Endodermal cell (in vitro differentiated cells): ENCODE measurements around the gene AKAP13. TPM values are rescaled to one million over a fixed set of nuclear protein-coding genes. Genes with fewer than 3 reads are reported as not detected.
"Not testable (repeated sequence)": the region's sequence is repeated elsewhere in the genome, so short reads cannot be mapped to it uniquely, and the experiment has no call there.

Source experiments
- DNase-seq: peaks from one replicate; pipeline ENCODE4 v3.0.0-alpha.2; 2017
- H3K27ac ChIP-seq: 2 replicates; pipeline ENCODE4 v1.5.1; 2013; ENCODE audit warnings: mild to moderate bottlenecking, low read depth, low read length, moderate library complexity
- H3K27me3 ChIP-seq: 2 replicates; pipeline ENCODE4 v1.6.1; 2013; ENCODE audit warnings: mild to moderate bottlenecking, low read length, moderate library complexity; ENCODE audit not compliant: insufficient read depth, control insufficient read depth, poor library complexity, severe bottlenecking
- H3K36me3 ChIP-seq: 2 replicates; pipeline ENCODE4 v1.7.0; 2013; ENCODE audit warnings: mild to moderate bottlenecking, low read length, moderate library complexity; ENCODE audit not compliant: control insufficient read depth, insufficient read depth
- H3K4me1 ChIP-seq: one replicate; pipeline ENCODE4 v1.7.0; 2013; ENCODE audit warnings: low read length; ENCODE audit not compliant: control insufficient read depth, insufficient read depth
- H3K4me3 ChIP-seq: 2 replicates; pipeline ENCODE4 v1.5.1; 2013; ENCODE audit warnings: mild to moderate bottlenecking, low read length, moderate library complexity
- H3K9ac ChIP-seq: 2 replicates; pipeline ENCODE4 v1.6.1; 2013; ENCODE audit warnings: mild to moderate bottlenecking, low read length, moderate library complexity; ENCODE audit not compliant: poor library complexity, severe bottlenecking; ENCODE audit errors: extremely low read depth
- H3K9me3 ChIP-seq: 2 replicates; pipeline ENCODE4 v1.6.1; 2013; ENCODE audit warnings: mild to moderate bottlenecking, low read length, moderate library complexity; ENCODE audit not compliant: control insufficient read depth
- H3K27ac Mint-ChIP-seq: 2 replicates; pipeline ENCODE4 v1.8.0; 2020; ENCODE audit warnings: mixed read lengths
- H3K27me3 Mint-ChIP-seq: 2 replicates; pipeline ENCODE4 v1.8.0; 2021; ENCODE audit warnings: mild to moderate bottlenecking, mixed read lengths; ENCODE audit not compliant: insufficient read depth
- H3K36me3 Mint-ChIP-seq: 2 replicates; pipeline ENCODE4 v1.8.0; 2020; ENCODE audit warnings: low read depth, mixed read lengths
- H3K4me1 Mint-ChIP-seq: 2 replicates; pipeline ENCODE4 v1.8.0; 2020; ENCODE audit warnings: mixed read lengths
- H3K4me3 Mint-ChIP-seq: 2 replicates; pipeline ENCODE4 v1.8.0; 2020; ENCODE audit warnings: mild to moderate bottlenecking, moderate library complexity, mixed read lengths
- H3K9me3 Mint-ChIP-seq: 2 replicates; pipeline ENCODE4 v1.8.0; 2020; ENCODE audit warnings: mild to moderate bottlenecking, mixed read lengths
- CTCF ChIP-seq: fragments of 200-600 bp; sonication (generic); conservative IDR thresholded peaks from 2 replicates; pipeline ENCODE4 v1.5.0; 2021; ENCODE audit warnings: antibody characterized with exemption, mild to moderate bottlenecking
- WGBS, 2 experiments: methylation state at CpG; one replicate each; pipeline versions ENCODE4 v1.1.5 to v1.1.7; 2013; ENCODE audit warnings: missing lambda C conversion rate in 2 of 2, mixed read lengths in 1 of 2; ENCODE audit not compliant: insufficient coverage in 1 of 2, insufficient read length in 1 of 2; 5-methylcytosine and 5-hydroxymethylcytosine counted together
- total RNA-seq, 2 donors: library from RNA; stranded (reverse); fragmentation: NEBNext Ultra II Directional in 1 of 2; extraction: Animal tissue kit (Norgen Biotek cat#: 25700) in 1 of 2; gene quantifications; 2 replicates in 1 of 2; 3 replicates in 1 of 2; pipeline ENCODE4 v1.2.1, GENCODE V29; 2021

AKAP13 gene
- total RNA-seq, 2 donors from 2014 or later, result 115 to 131 TPM

GRCh38 chr15:85350395-85350794 is 30.0 kb upstream of the AKAP13 start:
- Histone ChIP-seq H3K27me3 (no peaks in the 10 kb centered on the region), H3K36me3 (no peaks in the 10 kb centered on the region), H3K9ac (no peak overlapping the region), H3K4me3 (no peak overlapping the region), H3K27ac (no peak overlapping the region), H3K9me3 (peaks cover 4% of the 10 kb centered on the region), H3K4me1 (peaks cover 10% of the 10 kb centered on the region)
- Mint-ChIP-seq H3K4me3 (no peak overlapping the region), H3K9me3 (no peaks in the 10 kb centered on the region), H3K27me3 (no peaks in the 10 kb centered on the region), H3K27ac (no peak overlapping the region), H3K36me3 (no peaks in the 10 kb centered on the region), H3K4me1 (peaks cover 22% of the 10 kb centered on the region)
- TF ChIP-seq CTCF, result no peak
- no peak for DNase-seq
- 72 to 90% methylated on average over 2 to 3 of the region's 3 CpGs for WGBS, 2 experiments

- H3K4me3 ChIP-seq, H3K9me3 ChIP-seq, H3K4me3 Mint-ChIP-seq, H3K36me3 Mint-ChIP-seq, H3K9me3 Mint-ChIP-seq, DNase-seq, H3K36me3 ChIP-seq, H3K27ac ChIP-seq, H3K27me3 Mint-ChIP-seq, H3K9ac ChIP-seq, H3K27me3 ChIP-seq, H3K27ac Mint-ChIP-seq: not testable (repeated sequence)
- peaks cover 10% of the 10 kb centered on the region for H3K4me1 ChIP-seq
- peaks cover 19% of the 10 kb centered on the region for H3K4me1 Mint-ChIP-seq
- WGBS, 2 experiments, result 86 to 91% methylated on average over 7 to 8 of the region's 8 CpGs
Measured at GRCh38 chr15:85351501-85351900, 28.9 kb upstream of the AKAP13 start.

- 92 to 97% methylated on average over 2 to 4 of the region's 4 CpGs for WGBS, 2 experiments
- no peak for DNase-seq
- H3K27me3 ChIP-seq, result no peaks in the 10 kb centered on the region
- peaks cover 4% of the 10 kb centered on the region for H3K9me3 ChIP-seq
- no peak overlapping the region for H3K9ac ChIP-seq
- no peaks in the 10 kb centered on the region for H3K27me3 Mint-ChIP-seq
- H3K4me3 ChIP-seq, result no peak overlapping the region
- H3K4me3 Mint-ChIP-seq, result no peak overlapping the region
- no peaks in the 10 kb centered on the region for H3K36me3 Mint-ChIP-seq
- no peak for TF ChIP-seq CTCF
- no peaks in the 10 kb centered on the region for H3K36me3 ChIP-seq
- H3K4me1 ChIP-seq, result peaks cover 14% of the 10 kb centered on the region
- no peak overlapping the region for H3K27ac Mint-ChIP-seq
- H3K9me3 Mint-ChIP-seq, result no peaks in the 10 kb centered on the region
- no peak overlapping the region for H3K27ac ChIP-seq
- H3K4me1 Mint-ChIP-seq, result peaks cover 17% of the 10 kb centered on the region
Measured at GRCh38 chr15:85351965-85352364, 28.4 kb upstream of the AKAP13 start.

GRCh38 chr15:85353516-85353915 is 26.9 kb upstream of the AKAP13 start:
- Mint-ChIP-seq H3K4me3 (no peak overlapping the region), H3K36me3 (no peaks in the 10 kb centered on the region), H3K27me3 (no peaks in the 10 kb centered on the region), H3K4me1 (peaks cover 5% of the 10 kb centered on the region), H3K9me3 (no peaks in the 10 kb centered on the region), H3K27ac (no peak overlapping the region)
- Histone ChIP-seq H3K9me3 (peaks cover 4% of the 10 kb centered on the region), H3K9ac (no peak overlapping the region), H3K36me3 (no peaks in the 10 kb centered on the region), H3K27me3 (no peaks in the 10 kb centered on the region), H3K4me1 (peaks cover 7% of the 10 kb centered on the region), H3K27ac (no peak overlapping the region), H3K4me3 (no peak overlapping the region)
- no peak for DNase-seq
- TF ChIP-seq CTCF, result no peak
